Activated CD4-positive, alpha-beta T cell treated with anti-CD3 and anti-CD28 coated beads, Interleukin-2, Interleukin-4, amounts not matched to agents 100 ng/mL and 50 ng/mL, durations not matched to agents 16 hours and 8 hours (primary cell): ENCODE results near the gene KL.

ENCODE experiments used
- DNase-seq: peaks from one replicate; pipeline ENCODE4 v3.0.0-alpha.2; 2020; ENCODE audit warnings: low spot score

KL gene

GRCh38 chr13:33016414-33017322 lies at the start of gene KL:
Gene KL, plus strand, starts transcription at chr13:33016423. Its CDS starts 18 bp downstream, at chr13:33016441.
- no peak for DNase-seq

DNA sequence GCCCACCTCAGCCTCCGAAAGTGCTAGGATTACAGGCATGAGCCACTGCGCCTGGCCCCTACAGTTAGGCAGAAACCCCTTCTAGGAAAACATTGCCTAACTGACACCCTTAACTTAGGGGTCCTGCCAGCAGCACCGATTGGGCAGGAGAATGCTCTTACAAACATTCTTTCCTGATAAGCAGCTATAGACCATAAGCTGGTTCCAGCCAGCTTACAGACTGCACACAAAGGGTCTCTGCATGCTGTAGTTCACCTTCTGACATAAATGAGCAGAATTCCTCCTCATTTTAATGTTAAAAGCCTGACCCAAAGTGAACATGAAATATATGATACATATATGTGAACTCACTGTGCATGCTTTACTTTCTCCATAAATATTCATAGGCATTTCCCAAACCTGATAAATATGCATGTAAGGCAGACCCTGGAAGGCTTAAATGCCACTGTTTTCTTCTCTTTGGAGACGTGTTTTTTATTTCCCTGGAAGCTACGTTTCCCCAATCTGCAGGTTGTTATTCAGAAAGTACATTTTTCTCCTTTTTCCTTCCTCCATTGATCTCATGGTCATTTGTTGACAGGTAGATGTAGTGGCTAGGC lies 48.5 kb upstream of the KL start:
- no peak for DNase-seq

DNA sequence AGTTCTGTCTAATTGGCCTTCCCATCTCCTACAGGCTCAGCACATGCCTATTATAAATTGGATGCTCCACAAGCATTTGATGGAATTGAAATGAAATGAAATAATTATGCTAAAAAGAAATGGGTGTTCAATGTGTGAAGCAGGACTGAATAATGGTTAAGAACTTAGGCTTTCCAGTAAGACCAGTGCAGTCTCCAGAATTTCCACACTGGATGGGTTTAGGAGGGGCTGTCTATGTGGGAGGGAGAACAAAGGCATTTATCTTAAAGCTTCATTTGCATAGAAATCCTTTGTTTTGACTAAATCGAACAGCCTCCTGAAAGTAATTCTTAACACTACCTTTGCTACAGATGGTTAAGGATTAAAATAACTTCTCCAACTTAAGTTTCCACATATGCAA lies 47.9 kb upstream of the KL start:
- no peak for DNase-seq

DNA sequence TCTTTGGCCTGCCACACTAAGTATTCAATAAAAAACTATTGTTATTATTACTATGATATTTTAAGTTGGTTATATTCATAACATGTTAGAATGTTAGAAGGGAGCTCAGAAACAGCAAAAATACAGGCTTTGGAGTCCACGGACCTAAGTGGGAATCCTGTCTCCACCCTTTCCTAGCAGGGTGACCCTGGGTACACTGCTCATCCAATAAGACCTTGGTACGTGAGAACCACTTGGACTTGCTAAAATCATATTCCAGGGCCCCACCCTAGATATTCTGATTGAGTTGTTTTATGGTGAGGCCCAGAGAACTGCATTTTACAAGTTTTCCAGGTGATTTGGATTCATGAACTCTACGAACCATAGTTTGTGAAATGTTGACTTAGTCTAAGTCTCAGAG lies 47.4 kb upstream of the KL start:
- DNase-seq, result no peak

GRCh38 chr13:32969516-32969941 lies 46.7 kb upstream of the KL start:
- DNase-seq, result peak; percentile 20

DNA sequence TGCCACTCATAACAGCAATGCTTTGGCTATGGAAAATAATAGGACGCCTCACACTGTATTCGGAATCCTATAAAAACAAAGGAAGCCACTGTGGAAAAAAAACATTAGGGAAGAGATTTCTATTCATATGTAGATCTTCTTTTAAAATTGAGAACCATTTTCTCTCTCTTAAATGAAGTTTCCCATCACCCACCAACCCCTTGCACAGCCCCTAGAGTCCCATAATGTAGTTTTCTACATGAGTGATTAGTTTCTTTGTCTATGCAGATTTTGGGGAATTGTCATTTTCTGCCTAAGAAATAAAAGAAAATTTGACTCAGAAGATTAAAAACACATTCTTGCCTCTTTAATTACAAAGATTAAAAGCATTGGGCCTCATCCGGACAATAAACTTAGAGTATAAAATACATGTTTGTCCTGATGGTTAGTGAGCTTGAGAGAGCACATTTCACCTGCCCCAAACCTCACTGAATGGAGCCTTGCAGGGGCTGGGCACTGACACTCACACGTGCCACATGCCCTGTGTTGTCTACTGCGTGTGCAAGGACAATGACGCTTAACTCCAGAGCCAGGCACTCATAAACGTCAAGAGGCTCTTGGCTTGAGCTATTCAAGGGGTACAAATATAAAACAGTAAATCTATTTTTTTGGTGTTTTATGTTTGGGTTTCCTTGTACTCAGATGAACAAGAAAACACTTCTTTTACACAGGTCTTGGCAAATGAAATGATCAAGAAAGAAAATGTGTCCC lies 40.0 kb upstream of the KL start:
- no peak for DNase-seq

GRCh38 chr13:32976912-32977311 lies 39.3 kb upstream of the KL start:
- DNase-seq, result no peak

- no peak for DNase-seq
Observed at GRCh38 chr13:32977321-32977720, 38.9 kb upstream of the KL start.

GRCh38 chr13:32978278-32978677 lies 37.9 kb upstream of the KL start:
- no peak for DNase-seq

GRCh38 chr13:32983058-32983457 lies 33.2 kb upstream of the KL start:
- DNase-seq, result no peak

- no peak for DNase-seq
Observed at GRCh38 chr13:32984857-32985626, 31.2 kb upstream of the KL start.

- no peak for DNase-seq
Observed at GRCh38 chr13:32986552-32986951, 29.7 kb upstream of the KL start.

GRCh38 chr13:32987462-32987861 lies 28.8 kb upstream of the KL start:
- DNase-seq, result no peak

DNA sequence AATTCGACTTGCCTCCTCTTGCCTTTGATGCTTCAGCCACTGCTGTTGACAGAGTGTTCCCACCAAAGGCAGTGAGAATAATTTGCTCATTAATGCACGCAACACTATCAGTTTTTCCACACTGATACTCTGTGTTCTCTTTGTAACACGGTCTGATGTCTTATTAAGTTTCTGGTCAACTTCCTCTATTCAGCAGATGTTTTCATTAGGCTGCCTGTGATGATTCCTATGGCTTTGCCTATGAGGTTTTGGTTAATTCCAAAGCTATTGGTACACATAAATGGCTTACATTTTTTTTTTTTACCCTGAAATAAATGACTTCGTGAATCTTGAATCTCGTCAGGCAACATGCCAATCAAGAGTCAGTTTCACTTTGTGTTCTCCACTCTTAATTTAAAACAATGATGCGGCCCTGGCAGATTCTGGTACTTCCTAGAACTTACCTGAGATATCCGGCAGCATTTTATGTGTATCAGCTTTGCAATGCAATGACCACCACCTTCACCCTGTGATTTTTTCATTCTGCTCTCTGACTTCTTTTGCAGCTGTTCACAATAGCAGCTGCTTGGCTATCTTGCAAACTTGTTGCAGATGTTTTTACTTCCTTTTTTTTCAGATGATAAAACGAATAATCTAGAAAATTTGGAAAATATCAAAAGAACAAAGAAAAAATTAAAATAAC lies 27.5 kb upstream of the KL start:
- no peak for DNase-seq

GRCh38 chr13:32989290-32989667 lies 26.9 kb upstream of the KL start:
- DNase-seq, result no peak

- DNase-seq, result no peak
Observed at GRCh38 chr13:32989942-32990341, 26.3 kb upstream of the KL start.

DNA sequence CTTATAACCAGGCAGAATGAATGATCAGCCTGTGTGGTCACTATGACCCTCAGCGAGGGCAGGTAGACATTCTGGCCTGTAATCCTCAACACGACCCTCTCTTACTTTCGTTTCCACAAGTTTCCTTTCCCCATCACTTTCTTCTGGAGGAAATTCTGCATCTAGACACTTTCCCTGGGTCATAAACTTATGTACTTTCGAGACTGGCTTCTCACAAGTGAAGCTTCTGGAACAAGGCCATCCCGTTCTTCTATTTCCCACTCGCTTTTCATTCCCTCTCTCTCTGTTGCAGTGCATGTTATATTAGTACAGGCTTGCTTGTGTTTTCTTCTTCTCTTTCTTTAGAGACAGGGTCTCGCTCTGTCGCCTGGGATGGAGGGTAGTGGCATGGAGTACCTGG lies 23.1 kb upstream of the KL start:
- no peak for DNase-seq

DNA sequence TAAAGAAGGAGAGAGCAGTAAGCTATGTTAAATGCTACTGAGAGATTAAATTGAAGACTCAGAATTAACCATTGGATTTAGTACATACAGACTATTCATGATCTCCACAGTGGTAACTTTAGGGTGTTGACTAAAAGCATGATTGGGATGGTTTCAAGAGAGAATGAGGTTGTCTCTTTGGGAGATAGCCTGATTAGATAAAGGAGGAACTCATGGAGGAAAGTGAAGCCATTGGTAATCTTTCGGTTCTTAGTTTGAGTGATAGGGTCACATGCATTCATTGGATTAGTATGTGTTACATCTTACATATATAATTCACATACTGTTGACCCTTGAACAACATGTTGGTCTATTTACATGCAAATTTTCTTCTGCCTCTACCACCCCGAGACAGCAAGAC lies 18.8 kb upstream of the KL start:
- no peak for DNase-seq

DNA sequence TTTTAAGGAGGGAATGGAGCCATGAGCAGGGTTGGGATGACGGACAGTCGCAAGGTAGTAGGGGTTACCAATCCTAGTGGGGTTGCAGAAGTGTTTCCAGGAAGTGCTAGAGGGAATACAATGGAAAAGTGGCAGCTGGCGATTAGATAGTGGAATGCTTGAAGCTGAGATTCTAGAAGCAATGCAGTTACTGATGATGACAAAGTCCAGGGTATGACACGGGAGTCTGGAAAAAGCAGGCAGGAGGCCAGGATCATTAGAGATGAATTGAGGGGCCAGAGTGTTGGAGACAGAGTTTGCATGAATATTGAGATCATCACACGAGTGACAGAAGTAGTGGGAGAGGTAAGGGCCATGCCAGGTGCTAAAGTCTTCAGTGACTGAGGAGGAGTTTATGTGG lies 17.3 kb upstream of the KL start:
- no peak for DNase-seq

DNA sequence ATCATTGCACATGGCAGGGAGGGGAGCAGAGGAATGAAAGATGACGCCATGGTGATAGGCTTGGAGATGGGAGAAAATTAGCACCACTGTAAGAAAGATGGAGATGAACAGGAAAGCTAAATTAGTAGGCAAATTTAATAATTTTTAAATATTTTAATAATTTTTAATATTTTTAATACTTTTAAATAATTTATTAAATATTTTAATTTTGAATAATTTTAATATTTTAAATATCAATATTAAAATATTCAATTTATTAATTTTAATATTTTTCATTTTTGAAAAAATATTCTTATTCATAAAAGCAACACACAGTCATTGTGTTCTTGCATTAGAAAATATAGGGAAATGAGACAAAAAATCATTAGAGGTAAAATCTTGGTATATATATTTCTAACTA lies 15.9 kb upstream of the KL start:
- DNase-seq, result no peak

DNA sequence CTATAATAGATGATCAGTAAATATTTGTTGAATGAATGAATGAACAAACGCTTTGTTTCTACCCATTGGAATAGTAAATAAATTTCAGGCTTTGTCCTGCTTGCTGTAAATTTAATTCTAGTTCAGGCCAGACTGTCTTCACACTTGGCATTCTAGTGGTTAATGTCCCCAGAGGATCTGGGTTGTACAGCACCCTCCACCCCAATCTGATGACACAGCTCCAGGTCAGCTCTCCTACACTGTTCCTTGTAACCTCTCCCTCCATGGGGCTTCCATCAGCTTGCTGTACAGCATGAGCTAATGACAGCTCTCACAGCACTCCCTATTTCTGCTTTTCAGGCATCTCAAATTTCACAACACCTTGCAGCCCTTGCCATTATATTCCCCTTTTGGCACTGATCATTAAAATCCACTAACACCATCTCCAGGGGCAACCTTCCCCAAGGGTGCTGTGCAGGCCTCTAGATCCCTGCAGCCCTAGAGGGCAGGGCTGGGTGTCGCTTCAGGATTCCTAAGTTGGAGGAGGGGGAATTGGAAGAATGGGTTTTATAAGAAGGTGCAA lies 12.7 kb upstream of the KL start:
- no peak for DNase-seq
